ENCODE data around the gene KLHL15.
"Not testable (repeated sequence)": the region's sequence is repeated elsewhere in the genome, so short reads cannot be mapped to it uniquely, and the experiment has no call there.

Gene KLHL15

DNA sequence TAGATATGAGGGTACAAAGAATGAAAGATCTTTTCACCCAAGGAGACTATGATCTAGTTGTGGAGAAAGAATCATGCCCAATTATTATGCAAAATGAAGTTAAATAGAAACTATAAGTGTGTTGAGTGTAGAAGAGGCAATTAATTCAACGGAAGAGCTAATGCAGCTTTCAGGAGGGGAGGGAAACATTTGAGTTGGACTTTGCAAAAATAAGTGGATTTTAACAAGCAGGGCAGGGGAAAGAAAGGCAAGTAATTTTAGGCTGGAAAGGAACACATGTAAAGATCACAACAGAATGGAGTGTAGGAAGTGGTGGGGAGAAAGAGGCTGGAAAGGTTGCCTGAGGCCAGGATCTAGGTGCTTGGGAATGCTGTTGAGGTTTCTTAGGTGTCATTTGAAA is 44.1 kb downstream of the KLHL15 start:
- TF ChIP-seq, protein P1, sequence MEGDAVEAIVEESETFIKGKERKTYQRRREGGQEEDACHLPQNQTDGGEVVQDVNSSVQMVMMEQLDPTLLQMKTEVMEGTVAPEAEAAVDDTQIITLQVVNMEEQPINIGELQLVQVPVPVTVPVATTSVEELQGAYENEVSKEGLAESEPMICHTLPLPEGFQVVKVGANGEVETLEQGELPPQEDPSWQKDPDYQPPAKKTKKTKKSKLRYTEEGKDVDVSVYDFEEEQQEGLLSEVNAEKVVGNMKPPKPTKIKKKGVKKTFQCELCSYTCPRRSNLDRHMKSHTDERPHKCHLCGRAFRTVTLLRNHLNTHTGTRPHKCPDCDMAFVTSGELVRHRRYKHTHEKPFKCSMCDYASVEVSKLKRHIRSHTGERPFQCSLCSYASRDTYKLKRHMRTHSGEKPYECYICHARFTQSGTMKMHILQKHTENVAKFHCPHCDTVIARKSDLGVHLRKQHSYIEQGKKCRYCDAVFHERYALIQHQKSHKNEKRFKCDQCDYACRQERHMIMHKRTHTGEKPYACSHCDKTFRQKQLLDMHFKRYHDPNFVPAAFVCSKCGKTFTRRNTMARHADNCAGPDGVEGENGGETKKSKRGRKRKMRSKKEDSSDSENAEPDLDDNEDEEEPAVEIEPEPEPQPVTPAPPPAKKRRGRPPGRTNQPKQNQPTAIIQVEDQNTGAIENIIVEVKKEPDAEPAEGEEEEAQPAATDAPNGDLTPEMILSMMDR (IDR thresholded peaks at IDR 0.05; ENCODE audit: low read depth, low read length, missing control alignments), result no peak
- H3K4me3 ChIP-seq (ENCODE audit: low read depth, low read length), result no peak overlapping the region
- in situ Hi-C loops (cut with HindIII; ENCODE audit: low sequenced_read_pairs), result no loop called here
- DNase-seq (ENCODE audit: low read depth), result no peak

DNA sequence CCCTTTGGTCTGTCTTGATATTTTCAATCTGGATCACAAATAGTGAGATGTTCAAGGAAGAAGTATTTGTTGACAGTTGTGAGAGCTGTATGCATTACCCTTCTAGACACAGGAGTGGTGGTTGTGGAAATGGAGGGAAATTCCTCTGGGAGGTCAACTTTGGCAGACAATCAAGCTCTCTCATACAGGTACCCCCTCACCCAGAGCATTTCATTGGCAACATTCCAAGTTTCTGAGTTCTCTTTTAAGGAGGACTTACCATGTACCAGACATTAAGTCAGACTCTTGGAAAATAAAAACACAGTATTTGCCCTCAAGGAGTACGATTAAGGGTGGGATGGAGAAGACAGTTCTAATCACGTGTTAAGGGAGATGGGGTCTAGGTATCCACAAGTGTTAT is 45.3 kb downstream of the KLHL15 start:
- in situ Hi-C loops (cut with HindIII; ENCODE audit: low sequenced_read_pairs), result no loop called here
- no peak for DNase-seq (ENCODE audit: low read depth)
- H3K4me3 ChIP-seq (ENCODE audit: low read depth, low read length), result no peak overlapping the region
- TF ChIP-seq, protein P1 (IDR thresholded peaks at IDR 0.05; ENCODE audit: low read depth, low read length, missing control alignments), result no peak

GRCh38 chrX:23981222-23981621 is 45.8 kb downstream of the KLHL15 start:
- no peak overlapping the region for H3K4me3 ChIP-seq (ENCODE audit: low read depth, low read length)
- no peak for DNase-seq (ENCODE audit: low read depth)
- in situ Hi-C loops (cut with HindIII; ENCODE audit: low sequenced_read_pairs), result no loop called here
- TF ChIP-seq, protein P1 (IDR thresholded peaks at IDR 0.05; ENCODE audit: low read depth, low read length, missing control alignments), result no peak

DNA sequence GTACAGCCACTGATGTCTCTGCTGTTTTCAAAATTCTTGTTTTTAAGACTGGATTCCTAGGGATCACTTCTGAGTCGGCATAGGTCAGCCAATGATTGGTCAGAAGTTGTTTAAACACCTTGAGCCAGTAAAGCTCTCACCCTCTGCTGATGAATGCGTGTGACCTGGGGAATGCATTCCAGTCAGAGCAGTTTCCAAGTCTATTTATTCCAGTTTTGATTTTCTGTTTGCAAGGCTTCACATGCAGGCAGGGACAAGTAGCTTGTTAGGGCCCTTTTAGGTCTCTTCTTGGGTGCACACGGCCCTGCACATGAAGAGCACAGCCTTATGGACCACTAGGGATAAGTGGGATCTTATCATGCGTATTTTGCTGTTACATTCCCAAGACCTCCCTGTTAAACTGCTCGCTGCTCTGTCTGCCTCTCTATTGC is 47.0 kb downstream of the KLHL15 start:
- TF ChIP-seq, protein P1 (IDR thresholded peaks at IDR 0.05; ENCODE audit: low read depth, low read length, missing control alignments), result no peak
- DNase-seq (ENCODE audit: low read depth), result no peak
- no peak overlapping the region for H3K4me3 ChIP-seq (ENCODE audit: low read depth, low read length)
- in situ Hi-C loops (cut with HindIII; ENCODE audit: low sequenced_read_pairs), result no loop called here

- DNase-seq (ENCODE audit: low read depth), result no peak
- TF ChIP-seq, protein P1 (IDR thresholded peaks at IDR 0.05; ENCODE audit: low read depth, low read length, missing control alignments), result no peak
- no peak overlapping the region for H3K4me3 ChIP-seq (ENCODE audit: low read depth, low read length)
- in situ Hi-C loops (cut with HindIII; ENCODE audit: low sequenced_read_pairs), result no loop called here
Measured at GRCh38 chrX:23978491-23978890, 48.5 kb downstream of the KLHL15 start.

GRCh38 chrX:23965630-23966029 is 61.4 kb downstream of the KLHL15 start:
- in situ Hi-C loops (cut with HindIII; ENCODE audit: low sequenced_read_pairs); H3K4me3 ChIP-seq (ENCODE audit: low read depth, low read length); DNase-seq (ENCODE audit: low read depth): not testable (repeated sequence)

DNA sequence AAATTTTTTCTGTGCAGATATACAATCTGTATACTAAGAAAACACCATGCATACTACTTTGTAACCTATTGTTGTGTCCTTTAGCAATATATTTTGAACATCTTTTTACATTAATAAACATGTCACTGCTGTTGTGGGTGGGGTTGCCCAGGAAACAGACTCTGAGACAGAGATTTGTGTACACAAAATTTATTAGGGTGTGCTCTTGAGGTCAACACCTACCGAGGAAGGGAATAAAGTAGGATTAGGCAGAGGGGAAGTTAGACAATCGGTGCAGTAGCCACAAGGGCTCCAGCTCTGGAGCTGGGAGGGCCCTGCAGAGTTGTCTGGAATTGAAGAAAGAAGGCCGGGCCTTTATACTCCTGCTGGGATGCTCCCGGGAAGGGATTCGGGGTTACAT is 62.8 kb downstream of the KLHL15 start:
- TF ChIP-seq, protein P1 (IDR thresholded peaks at IDR 0.05; ENCODE audit: low read depth, low read length, missing control alignments), result no peak
- H3K4me3 ChIP-seq (ENCODE audit: low read depth, low read length), result no peak overlapping the region
- in situ Hi-C loops (cut with HindIII; ENCODE audit: low sequenced_read_pairs), result no loop called here
- DNase-seq (ENCODE audit: low read depth), result no peak
